Measurements from ENCODE around the gene SH3RF2.

DNA sequence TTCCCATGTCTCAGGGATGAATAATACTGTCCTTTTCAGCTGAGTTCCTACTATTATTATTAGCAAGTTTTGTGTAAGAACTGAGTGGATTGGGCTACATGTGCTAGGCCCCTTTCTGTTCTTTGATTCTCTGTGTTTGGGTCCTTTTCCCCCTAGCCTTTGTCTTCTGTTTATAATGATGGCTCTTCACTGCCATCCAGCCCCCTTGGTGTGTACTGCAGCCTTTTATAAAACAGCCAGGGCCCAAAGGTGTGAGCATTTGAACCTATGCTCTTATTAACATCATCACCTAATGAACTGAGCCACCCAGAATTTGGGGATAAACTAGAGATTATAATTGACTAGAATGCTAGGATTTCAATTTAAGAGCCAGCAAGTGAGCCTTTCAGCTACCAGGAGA lies 116.4 kb downstream of the SH3RF2 start:
- TF ChIP-seq, protein P1, sequence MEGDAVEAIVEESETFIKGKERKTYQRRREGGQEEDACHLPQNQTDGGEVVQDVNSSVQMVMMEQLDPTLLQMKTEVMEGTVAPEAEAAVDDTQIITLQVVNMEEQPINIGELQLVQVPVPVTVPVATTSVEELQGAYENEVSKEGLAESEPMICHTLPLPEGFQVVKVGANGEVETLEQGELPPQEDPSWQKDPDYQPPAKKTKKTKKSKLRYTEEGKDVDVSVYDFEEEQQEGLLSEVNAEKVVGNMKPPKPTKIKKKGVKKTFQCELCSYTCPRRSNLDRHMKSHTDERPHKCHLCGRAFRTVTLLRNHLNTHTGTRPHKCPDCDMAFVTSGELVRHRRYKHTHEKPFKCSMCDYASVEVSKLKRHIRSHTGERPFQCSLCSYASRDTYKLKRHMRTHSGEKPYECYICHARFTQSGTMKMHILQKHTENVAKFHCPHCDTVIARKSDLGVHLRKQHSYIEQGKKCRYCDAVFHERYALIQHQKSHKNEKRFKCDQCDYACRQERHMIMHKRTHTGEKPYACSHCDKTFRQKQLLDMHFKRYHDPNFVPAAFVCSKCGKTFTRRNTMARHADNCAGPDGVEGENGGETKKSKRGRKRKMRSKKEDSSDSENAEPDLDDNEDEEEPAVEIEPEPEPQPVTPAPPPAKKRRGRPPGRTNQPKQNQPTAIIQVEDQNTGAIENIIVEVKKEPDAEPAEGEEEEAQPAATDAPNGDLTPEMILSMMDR (IDR thresholded peaks at IDR 0.05; ENCODE audit: low read depth, low read length) = peak; percentile 41
- TF ChIP-seq EZH2phosphoT487 (IDR thresholded peaks at IDR 0.05; ENCODE audit: low read depth) = no peak
